WTC11 (cell line): ENCODE measurements around the gene ZNF311. TPM values are rescaled to one million over a fixed set of nuclear protein-coding genes. Genes with fewer than 3 reads are reported as not detected.

Source experiments
- ATAC-seq: fragments of 200-7000 bp; cut with Tn5 transposase; 2 replicates; pipeline ENCODE4 v1.10.0; 2021; ENCODE audit warnings: mild to moderate bottlenecking, moderate library complexity
- CTCF ChIA-PET: fragments of 300-600 bp; sonication (Branson Sonifier 250); formaldehyde crosslinking; loops from one replicate; lab custom pipeline; 2021; ENCODE audit warnings: antibody characterized with exemption; lab: Charles Lee
- POLR2A ChIA-PET: fragments of 350-600 bp; sonication (Branson Sonifier 250); formaldehyde crosslinking; loops from one replicate; lab custom pipeline; 2021; ENCODE audit warnings: antibody characterized with exemption; lab: Charles Lee
- DNase-seq: peaks from one replicate; pipeline ENCODE4 v3.0.0; 2021; ENCODE audit warnings: low spot score
- H3K27ac Mint-ChIP-seq: 2 replicates; pipeline ENCODE4 v1.8.0; 2021; ENCODE audit warnings: mixed read lengths
- H3K27me3 Mint-ChIP-seq: 2 replicates; pipeline ENCODE4 v1.8.0; 2021; ENCODE audit warnings: low read depth, mild to moderate bottlenecking, moderate library complexity, mixed read lengths
- H3K36me3 Mint-ChIP-seq: 2 replicates; pipeline ENCODE4 v1.8.0; 2021; ENCODE audit warnings: mixed read lengths
- H3K4me1 Mint-ChIP-seq: 2 replicates; pipeline ENCODE4 v1.8.0; 2022; ENCODE audit warnings: mixed read lengths
- H3K4me3 Mint-ChIP-seq: 2 replicates; pipeline ENCODE4 v1.8.0; 2021; ENCODE audit warnings: mild to moderate bottlenecking, moderate library complexity, mixed read lengths
- H3K9me3 Mint-ChIP-seq: 2 replicates; pipeline ENCODE4 v1.8.0; 2021; ENCODE audit warnings: mixed read lengths
- ARID4B ChIP-seq: sonication (generic); formaldehyde crosslinking; IDR thresholded peaks from 2 replicates; pipeline ENCODE4 v1.8.0; 2023; ENCODE audit warnings: missing genetic modification reagents, mild to moderate bottlenecking, borderline replicate concordance
- ELF4 ChIP-seq: sonication (generic); formaldehyde crosslinking; IDR thresholded peaks from 2 replicates; pipeline ENCODE4 v1.8.1; 2022; ENCODE audit warnings: low read depth, mild to moderate bottlenecking, moderate library complexity, missing genetic modification reagents
- ETV6 ChIP-seq: sonication (generic); formaldehyde crosslinking; IDR thresholded peaks from 2 replicates; pipeline ENCODE4 v1.8.1; 2022; ENCODE audit warnings: mild to moderate bottlenecking, missing genetic modification reagents
- FOXP4 ChIP-seq: sonication (generic); formaldehyde crosslinking; IDR thresholded peaks from 2 replicates; pipeline ENCODE4 v1.8.0; 2022; ENCODE audit warnings: mild to moderate bottlenecking, missing genetic modification reagents
- GABPB1 ChIP-seq: sonication (generic); formaldehyde crosslinking; IDR thresholded peaks from 2 replicates; pipeline ENCODE4 v1.8.1; 2023; ENCODE audit warnings: mild to moderate bottlenecking, missing genetic modification reagents
- IRF2 ChIP-seq: sonication (generic); formaldehyde crosslinking; IDR thresholded peaks from 2 replicates; pipeline ENCODE4 v1.8.0; 2022; ENCODE audit warnings: low read depth, missing genetic modification reagents, borderline replicate concordance
- JAZF1 ChIP-seq: fragments of 250-450 bp; sonication (Bioruptor Pico); IDR thresholded peaks from 2 replicates; pipeline ENCODE4 v1.9.0; 2021; ENCODE audit warnings: moderate library complexity, mild to moderate bottlenecking, inconsistent platforms
- KAT7 ChIP-seq: sonication (generic); formaldehyde crosslinking; IDR thresholded peaks from 2 replicates; pipeline ENCODE4 v1.8.1; 2023; ENCODE audit warnings: missing genetic modification reagents, mild to moderate bottlenecking, borderline replicate concordance
- MXD4 ChIP-seq: fragments of 250-450 bp; sonication (Bioruptor Pico); IDR thresholded peaks from 2 replicates; pipeline ENCODE4 v1.8.0; 2021; ENCODE audit warnings: mild to moderate bottlenecking, moderate library complexity, borderline replicate concordance
- NFYB ChIP-seq: sonication (generic); formaldehyde crosslinking; conservative IDR thresholded peaks from 2 replicates; pipeline ENCODE4 v1.8.0; 2022; ENCODE audit warnings: low read depth, missing genetic modification reagents
- NR1H2 ChIP-seq: sonication (generic); formaldehyde crosslinking; IDR thresholded peaks from 2 replicates; pipeline ENCODE4 v1.9.0; 2021; ENCODE audit warnings: mild to moderate bottlenecking, moderate library complexity, missing genetic modification reagents
- SMAD3 ChIP-seq: sonication (generic); formaldehyde crosslinking; IDR thresholded peaks from 2 replicates; pipeline ENCODE4 v1.8.0; 2022; ENCODE audit warnings: missing genetic modification reagents, mild to moderate bottlenecking, borderline replicate concordance
- STAT6 ChIP-seq: sonication (generic); formaldehyde crosslinking; conservative IDR thresholded peaks from 2 replicates; pipeline ENCODE4 v1.8.1; 2023; ENCODE audit warnings: mild to moderate bottlenecking, low read depth, missing genetic modification reagents, moderate library complexity
- TCF7 ChIP-seq: sonication (generic); formaldehyde crosslinking; IDR thresholded peaks from 2 replicates; pipeline ENCODE4 v1.8.0; 2022; ENCODE audit warnings: mild to moderate bottlenecking, low read depth, missing genetic modification reagents, moderate library complexity
- USF1 ChIP-seq: sonication (generic); formaldehyde crosslinking; IDR thresholded peaks from 2 replicates; pipeline ENCODE4 v1.8.0; 2022; ENCODE audit warnings: mild to moderate bottlenecking, missing genetic modification reagents
- ZNF219 ChIP-seq: sonication (generic); formaldehyde crosslinking; IDR thresholded peaks from 2 replicates; pipeline ENCODE4 v1.8.0; 2023; ENCODE audit warnings: missing genetic modification reagents, mild to moderate bottlenecking, borderline replicate concordance
- ZNF317 ChIP-seq: sonication (generic); formaldehyde crosslinking; IDR thresholded peaks from 2 replicates; pipeline ENCODE4 v1.8.1; 2023; ENCODE audit warnings: low read depth, mild to moderate bottlenecking, moderate library complexity, missing genetic modification reagents, borderline replicate concordance
- ZNF416 ChIP-seq: fragments of 250-450 bp; sonication (Bioruptor Pico); IDR thresholded peaks from 2 replicates; pipeline ENCODE4 v1.9.0; 2021; ENCODE audit warnings: mild to moderate bottlenecking, inconsistent platforms
- total RNA-seq: library from RNA; stranded (reverse); gene quantifications from 3 replicates; pipeline ENCODE4 v1.2.3, GENCODE V29; 2021
- TF ChIP-seq, protein P1 (sequence below): fragments of 200-600 bp; IDR thresholded peaks from 2 replicates; pipeline ENCODE4 v1.8.0; 2022; ENCODE audit warnings: antibody characterized with exemption
- TF ChIP-seq, protein P2 (sequence below): sonication (generic); formaldehyde crosslinking; IDR thresholded peaks from 2 replicates; pipeline ENCODE4 v1.8.1; 2023; ENCODE audit warnings: mild to moderate bottlenecking, missing genetic modification reagents, moderate library complexity
- TF ChIP-seq, protein P3 (sequence below): fragments of 250-450 bp; sonication (Bioruptor Pico); IDR thresholded peaks from 2 replicates; pipeline ENCODE4 v1.9.0; 2021; ENCODE audit warnings: moderate library complexity, mild to moderate bottlenecking, inconsistent platforms, borderline replicate concordance
- TF ChIP-seq, protein P4 (sequence below): sonication (generic); formaldehyde crosslinking; IDR thresholded peaks from 2 replicates; pipeline ENCODE4 v1.8.0; 2023; ENCODE audit warnings: missing genetic modification reagents

ZNF311 gene
- total RNA-seq, 1 experiment from 2014 or later, result 2.0 TPM

GRCh38 chr6:29016559-29017427 is 11.7 kb upstream of the ZNF311 start:
- ATAC-seq, result peak; percentile 89
- Mint-ChIP-seq H3K4me3 (peak overlapping the region; percentile 87), H3K36me3 (peaks cover 5% of the 10 kb centered on the region; the same call in 1 of the 2 replicates), H3K27ac (no peak overlapping the region), H3K9me3 (peaks cover 15% of the 10 kb centered on the region), H3K4me1 (no peaks in the 10 kb centered on the region; the same call in none of the 2 replicates), H3K27me3 (peaks cover 43% of the 10 kb centered on the region)
- peak; percentile 87 for DNase-seq
- ChIA-PET POLR2A (interaction anchor here (0.7 kb wide), 1 partner anchor 179 kb away, joined by 3 read pairs; no protein-coding TSS in a partner anchor), CTCF (interaction anchor here (0.6 to 3.7 kb wide), 22 partner anchors 12 to 368 kb away, joined by 3 to 41 read pairs (median 4); partner anchors contain the start of gene TRIM27)
- TF ChIP-seq KAT7 (no peak), JAZF1 (CRISPR knock-in tag) (no peak), ZNF317 (CRISPR knock-in tag) (no peak), SMAD3 (CRISPR knock-in tag) (no peak), MXD4 (no peak), STAT6 (CRISPR knock-in tag) (no peak), GABPB1 (0 out of 2 replicates have a peak, but pooled peaks have one; percentile 8), IRF2 (CRISPR knock-in tag) (no peak), ETV6 (CRISPR knock-in tag) (no peak), ZNF219 (CRISPR knock-in tag) (no peak), NR1H2 (no peak), ELF4 (no peak), ARID4B (no peak), ZNF416 (no peak), TCF7 (CRISPR knock-in tag) (no peak), NFYB (CRISPR knock-in tag) (no peak), FOXP4 (CRISPR knock-in tag) (no peak), USF1 (CRISPR knock-in tag) (no peak)
- TF ChIP-seq, protein P1, sequence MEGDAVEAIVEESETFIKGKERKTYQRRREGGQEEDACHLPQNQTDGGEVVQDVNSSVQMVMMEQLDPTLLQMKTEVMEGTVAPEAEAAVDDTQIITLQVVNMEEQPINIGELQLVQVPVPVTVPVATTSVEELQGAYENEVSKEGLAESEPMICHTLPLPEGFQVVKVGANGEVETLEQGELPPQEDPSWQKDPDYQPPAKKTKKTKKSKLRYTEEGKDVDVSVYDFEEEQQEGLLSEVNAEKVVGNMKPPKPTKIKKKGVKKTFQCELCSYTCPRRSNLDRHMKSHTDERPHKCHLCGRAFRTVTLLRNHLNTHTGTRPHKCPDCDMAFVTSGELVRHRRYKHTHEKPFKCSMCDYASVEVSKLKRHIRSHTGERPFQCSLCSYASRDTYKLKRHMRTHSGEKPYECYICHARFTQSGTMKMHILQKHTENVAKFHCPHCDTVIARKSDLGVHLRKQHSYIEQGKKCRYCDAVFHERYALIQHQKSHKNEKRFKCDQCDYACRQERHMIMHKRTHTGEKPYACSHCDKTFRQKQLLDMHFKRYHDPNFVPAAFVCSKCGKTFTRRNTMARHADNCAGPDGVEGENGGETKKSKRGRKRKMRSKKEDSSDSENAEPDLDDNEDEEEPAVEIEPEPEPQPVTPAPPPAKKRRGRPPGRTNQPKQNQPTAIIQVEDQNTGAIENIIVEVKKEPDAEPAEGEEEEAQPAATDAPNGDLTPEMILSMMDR, result peak; percentile 75
- TF ChIP-seq, protein P2, sequence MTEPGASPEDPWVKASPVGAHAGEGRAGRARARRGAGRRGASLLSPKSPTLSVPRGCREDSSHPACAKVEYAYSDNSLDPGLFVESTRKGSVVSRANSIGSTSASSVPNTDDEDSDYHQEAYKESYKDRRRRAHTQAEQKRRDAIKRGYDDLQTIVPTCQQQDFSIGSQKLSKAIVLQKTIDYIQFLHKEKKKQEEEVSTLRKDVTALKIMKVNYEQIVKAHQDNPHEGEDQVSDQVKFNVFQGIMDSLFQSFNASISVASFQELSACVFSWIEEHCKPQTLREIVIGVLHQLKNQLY (CRISPR knock-in tag), result no peak
- TF ChIP-seq, protein P3, sequence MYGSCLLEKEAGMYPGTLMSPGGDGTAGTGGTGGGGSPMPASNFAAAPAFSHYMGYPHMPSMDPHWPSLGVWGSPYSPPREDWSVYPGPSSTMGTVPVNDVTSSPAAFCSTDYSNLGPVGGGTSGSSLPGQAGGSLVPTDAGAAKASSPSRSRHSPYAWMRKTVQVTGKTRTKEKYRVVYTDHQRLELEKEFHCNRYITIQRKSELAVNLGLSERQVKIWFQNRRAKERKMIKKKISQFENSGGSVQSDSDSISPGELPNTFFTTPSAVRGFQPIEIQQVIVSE (CRISPR knock-in tag), result no peak
- TF ChIP-seq, protein P4, sequence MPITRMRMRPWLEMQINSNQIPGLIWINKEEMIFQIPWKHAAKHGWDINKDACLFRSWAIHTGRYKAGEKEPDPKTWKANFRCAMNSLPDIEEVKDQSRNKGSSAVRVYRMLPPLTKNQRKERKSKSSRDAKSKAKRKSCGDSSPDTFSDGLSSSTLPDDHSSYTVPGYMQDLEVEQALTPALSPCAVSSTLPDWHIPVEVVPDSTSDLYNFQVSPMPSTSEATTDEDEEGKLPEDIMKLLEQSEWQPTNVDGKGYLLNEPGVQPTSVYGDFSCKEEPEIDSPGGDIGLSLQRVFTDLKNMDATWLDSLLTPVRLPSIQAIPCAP (CRISPR knock-in tag), result no peak
